Prostate gland (tissue), 2 donors: ENCODE results near the gene FMN1.

ENCODE experiments used
- POLR2A ChIP-seq: fragments of 450-650 bp; IDR thresholded peaks from one replicate; pipeline ENCODE4 v1.6.1; 2016; ENCODE audit warnings: antibody characterized with exemption, mild to moderate bottlenecking
- POLR2AphosphoS5 ChIP-seq: sonication (generic); formaldehyde crosslinking; IDR thresholded peaks from one replicate; pipeline ENCODE4 v1.6.1; 2017; ENCODE audit warnings: antibody characterized with exemption
- TF ChIP-seq, protein P1 (sequence below), 4 experiments: fragments of 200-600 bp in 2 of 4; fragments of 450-650 bp in 2 of 4; sonication (generic) in 2 of 4; IDR thresholded peaks; 1 replicate in 3 of 4; 2 replicates in 1 of 4; pipeline ENCODE4 v1.5.1; 2016 to 2019; ENCODE audit warnings: antibody characterized with exemption in 4 of 4, mild to moderate bottlenecking in 2 of 4, moderate library complexity in 2 of 4

DNA sequence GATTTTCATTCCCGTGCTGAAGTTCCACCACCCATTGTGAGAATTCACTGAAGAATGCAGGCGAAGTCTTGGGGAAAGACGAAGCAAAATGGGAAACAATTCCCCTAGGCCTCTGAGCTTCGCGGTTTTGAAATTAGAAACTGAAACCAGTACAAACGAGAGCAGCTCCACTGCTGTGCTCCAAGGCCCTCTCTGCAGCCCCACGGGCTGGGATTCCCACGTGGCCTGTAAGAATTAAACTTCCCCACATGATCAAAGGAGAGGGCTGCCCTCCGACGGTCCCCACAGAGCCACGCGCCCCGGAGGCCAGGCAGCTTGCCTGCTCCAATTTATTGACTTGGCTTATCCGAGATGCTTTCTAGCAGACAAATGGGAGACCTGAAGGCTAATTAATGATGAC, 332.8 kb downstream of the FMN1 start:
- TF ChIP-seq, protein P1, sequence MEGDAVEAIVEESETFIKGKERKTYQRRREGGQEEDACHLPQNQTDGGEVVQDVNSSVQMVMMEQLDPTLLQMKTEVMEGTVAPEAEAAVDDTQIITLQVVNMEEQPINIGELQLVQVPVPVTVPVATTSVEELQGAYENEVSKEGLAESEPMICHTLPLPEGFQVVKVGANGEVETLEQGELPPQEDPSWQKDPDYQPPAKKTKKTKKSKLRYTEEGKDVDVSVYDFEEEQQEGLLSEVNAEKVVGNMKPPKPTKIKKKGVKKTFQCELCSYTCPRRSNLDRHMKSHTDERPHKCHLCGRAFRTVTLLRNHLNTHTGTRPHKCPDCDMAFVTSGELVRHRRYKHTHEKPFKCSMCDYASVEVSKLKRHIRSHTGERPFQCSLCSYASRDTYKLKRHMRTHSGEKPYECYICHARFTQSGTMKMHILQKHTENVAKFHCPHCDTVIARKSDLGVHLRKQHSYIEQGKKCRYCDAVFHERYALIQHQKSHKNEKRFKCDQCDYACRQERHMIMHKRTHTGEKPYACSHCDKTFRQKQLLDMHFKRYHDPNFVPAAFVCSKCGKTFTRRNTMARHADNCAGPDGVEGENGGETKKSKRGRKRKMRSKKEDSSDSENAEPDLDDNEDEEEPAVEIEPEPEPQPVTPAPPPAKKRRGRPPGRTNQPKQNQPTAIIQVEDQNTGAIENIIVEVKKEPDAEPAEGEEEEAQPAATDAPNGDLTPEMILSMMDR (IDR thresholded peaks at IDR 0.05), result no peak
- TF ChIP-seq POLR2AphosphoS5 (no peak), POLR2A (no peak)
